GM10847 (cell line): ENCODE data around the gene MYD88.

Source experiments
- POLR2A ChIP-seq: IDR thresholded peaks from 2 replicates; pipeline ENCODE4 v1.6.1; 2011; ENCODE audit not compliant: insufficient read length; ENCODE audit errors: extremely low read depth

MYD88 gene

GRCh38 chr3:38142959-38143358 is 4.5 kb downstream of the MYD88 start:
- no peak for TF ChIP-seq POLR2A

GRCh38 chr3:38143511-38143910 is 5.0 kb downstream of the MYD88 start:
- TF ChIP-seq POLR2A, result no peak

- no peak for TF ChIP-seq POLR2A
These were observed 8.0 kb downstream of the MYD88 start for GRCh38 chr3:38146504-38146903.

- no peak for TF ChIP-seq POLR2A
These were observed 9.0 kb downstream of the MYD88 start for GRCh38 chr3:38147421-38147820.

GRCh38 chr3:38148311-38148882 is 9.9 kb downstream of the MYD88 start:
- TF ChIP-seq POLR2A, result no peak

GRCh38 chr3:38149708-38150107 is 11.2 kb downstream of the MYD88 start:
- no peak for TF ChIP-seq POLR2A

- TF ChIP-seq POLR2A, result no peak
These were observed 12.5 kb downstream of the MYD88 start for GRCh38 chr3:38150780-38151528.

- TF ChIP-seq POLR2A, result no peak
These were observed 13.3 kb downstream of the MYD88 start for GRCh38 chr3:38151667-38152265.

- TF ChIP-seq POLR2A, result no peak
These were observed 14.1 kb downstream of the MYD88 start for GRCh38 chr3:38152609-38153008.

- TF ChIP-seq POLR2A, result no peak
These were observed 14.8 kb downstream of the MYD88 start for GRCh38 chr3:38153221-38153620.

- no peak for TF ChIP-seq POLR2A
These were observed 15.6 kb downstream of the MYD88 start for GRCh38 chr3:38154033-38154494.

- no peak for TF ChIP-seq POLR2A
These were observed 16.3 kb downstream of the MYD88 start for GRCh38 chr3:38154625-38155255.

GRCh38 chr3:38155825-38156224 is 17.4 kb downstream of the MYD88 start:
- no peak for TF ChIP-seq POLR2A

- no peak for TF ChIP-seq POLR2A
These were observed 18.7 kb downstream of the MYD88 start for GRCh38 chr3:38157117-38157516.

GRCh38 chr3:38157595-38157994 is 19.1 kb downstream of the MYD88 start:
- no peak for TF ChIP-seq POLR2A

GRCh38 chr3:38158472-38158871 is 20.0 kb downstream of the MYD88 start:
- no peak for TF ChIP-seq POLR2A
